Measurements from ENCODE around the gene RAB1B.

RAB1B gene

GRCh38 chr11:66227700-66228099 lies 40.7 kb upstream of the RAB1B start:
- TF ChIP-seq POLR2AphosphoS5 (IDR thresholded peaks at IDR 0.05; ENCODE audit: low read depth, low read length) (no peak), POLR2A (IDR thresholded peaks at IDR 0.05; ENCODE audit: low read depth, low read length) (no peak), TAF1 (IDR thresholded peaks at IDR 0.05; ENCODE audit: borderline replicate concordance, low read depth, low read length) (no peak)
- no peak for FAIRE-seq
- DNase-seq (ENCODE audit: insufficient read length): no peak

GRCh38 chr11:66228521-66228920 lies 39.9 kb upstream of the RAB1B start:
- FAIRE-seq (no peak), DNase-seq (ENCODE audit: insufficient read length) (no peak)
- TF ChIP-seq POLR2AphosphoS5 (IDR thresholded peaks at IDR 0.05; ENCODE audit: low read depth, low read length): no peak
- TF ChIP-seq TAF1 (IDR thresholded peaks at IDR 0.05; ENCODE audit: borderline replicate concordance, low read depth, low read length): no peak
- TF ChIP-seq POLR2A (IDR thresholded peaks at IDR 0.05; ENCODE audit: low read depth, low read length): no peak

- no peak for DNase-seq (ENCODE audit: insufficient read length)
- FAIRE-seq: no peak
- TF ChIP-seq POLR2AphosphoS5 (IDR thresholded peaks at IDR 0.05; ENCODE audit: low read depth, low read length) (no peak), TAF1 (IDR thresholded peaks at IDR 0.05; ENCODE audit: borderline replicate concordance, low read depth, low read length) (no peak), POLR2A (IDR thresholded peaks at IDR 0.05; ENCODE audit: low read depth, low read length) (no peak)
Measured at GRCh38 chr11:66230156-66230555, 38.3 kb upstream of the RAB1B start.

- no peak for FAIRE-seq
- DNase-seq (ENCODE audit: insufficient read length): no peak
- TF ChIP-seq POLR2AphosphoS5 (IDR thresholded peaks at IDR 0.05; ENCODE audit: low read depth, low read length) (no peak), POLR2A (IDR thresholded peaks at IDR 0.05; ENCODE audit: low read depth, low read length) (no peak), TAF1 (IDR thresholded peaks at IDR 0.05; ENCODE audit: borderline replicate concordance, low read depth, low read length) (no peak)
Measured at GRCh38 chr11:66230978-66231377, 37.5 kb upstream of the RAB1B start.

GRCh38 chr11:66231561-66231960 lies 36.9 kb upstream of the RAB1B start:
- FAIRE-seq (no peak), DNase-seq (ENCODE audit: insufficient read length) (no peak)
- TF ChIP-seq POLR2AphosphoS5 (IDR thresholded peaks at IDR 0.05; ENCODE audit: low read depth, low read length): no peak
- no peak for TF ChIP-seq POLR2A (IDR thresholded peaks at IDR 0.05; ENCODE audit: low read depth, low read length)
- TF ChIP-seq TAF1 (IDR thresholded peaks at IDR 0.05; ENCODE audit: borderline replicate concordance, low read depth, low read length): no peak

GRCh38 chr11:66232769-66233168 lies 35.7 kb upstream of the RAB1B start:
- DNase-seq (ENCODE audit: insufficient read length) (no peak), FAIRE-seq (no peak)
- TF ChIP-seq TAF1 (IDR thresholded peaks at IDR 0.05; ENCODE audit: borderline replicate concordance, low read depth, low read length) (no peak), POLR2A (IDR thresholded peaks at IDR 0.05; ENCODE audit: low read depth, low read length) (no peak), POLR2AphosphoS5 (IDR thresholded peaks at IDR 0.05; ENCODE audit: low read depth, low read length) (no peak)

GRCh38 chr11:66233301-66233700 lies 35.1 kb upstream of the RAB1B start:
- DNase-seq (ENCODE audit: insufficient read length) (no peak), FAIRE-seq (no peak)
- TF ChIP-seq POLR2AphosphoS5 (IDR thresholded peaks at IDR 0.05; ENCODE audit: low read depth, low read length): no peak
- TF ChIP-seq POLR2A (IDR thresholded peaks at IDR 0.05; ENCODE audit: low read depth, low read length): no peak
- TF ChIP-seq TAF1 (IDR thresholded peaks at IDR 0.05; ENCODE audit: borderline replicate concordance, low read depth, low read length): no peak

GRCh38 chr11:66235141-66235540 lies 33.3 kb upstream of the RAB1B start:
- TF ChIP-seq POLR2A (IDR thresholded peaks at IDR 0.05; ENCODE audit: low read depth, low read length): no peak
- no peak for TF ChIP-seq TAF1 (IDR thresholded peaks at IDR 0.05; ENCODE audit: borderline replicate concordance, low read depth, low read length)
- TF ChIP-seq POLR2AphosphoS5 (IDR thresholded peaks at IDR 0.05; ENCODE audit: low read depth, low read length): no peak
- no peak for FAIRE-seq
- no peak for DNase-seq (ENCODE audit: insufficient read length)

GRCh38 chr11:66237867-66238266 lies 30.6 kb upstream of the RAB1B start:
- TF ChIP-seq TAF1 (IDR thresholded peaks at IDR 0.05; ENCODE audit: borderline replicate concordance, low read depth, low read length): no peak
- DNase-seq (ENCODE audit: insufficient read length): no peak
- FAIRE-seq: no peak

- TF ChIP-seq POLR2AphosphoS5 (IDR thresholded peaks at IDR 0.05; ENCODE audit: low read depth, low read length): no peak
- no peak for TF ChIP-seq TAF1 (IDR thresholded peaks at IDR 0.05; ENCODE audit: borderline replicate concordance, low read depth, low read length)
- no peak for TF ChIP-seq POLR2A (IDR thresholded peaks at IDR 0.05; ENCODE audit: low read depth, low read length)
- DNase-seq (ENCODE audit: insufficient read length): no peak
Measured at GRCh38 chr11:66238786-66239413, 29.5 kb upstream of the RAB1B start.

GRCh38 chr11:66239511-66239910 lies 28.9 kb upstream of the RAB1B start:
- DNase-seq (ENCODE audit: insufficient read length) (no peak), FAIRE-seq (no peak)
- TF ChIP-seq TAF1 (IDR thresholded peaks at IDR 0.05; ENCODE audit: borderline replicate concordance, low read depth, low read length): no peak

More at GRCh38 chr11:66238786-66239413, 29.5 kb upstream of the RAB1B start:
- FAIRE-seq: no peak

GRCh38 chr11:66239998-66240780 lies 28.2 kb upstream of the RAB1B start:
- DNase-seq (ENCODE audit: insufficient read length): no peak
- TF ChIP-seq TAF1 (IDR thresholded peaks at IDR 0.05; ENCODE audit: borderline replicate concordance, low read depth, low read length) (no peak), POLR2AphosphoS5 (IDR thresholded peaks at IDR 0.05; ENCODE audit: low read depth, low read length) (no peak), POLR2A (IDR thresholded peaks at IDR 0.05; ENCODE audit: low read depth, low read length) (no peak)
- FAIRE-seq: no peak
